Activated naive CD4-positive, alpha-beta T cell treated with anti-CD3 and anti-CD28 coated beads, Interleukin-2, amount 50 U/mL, for 24 hours (primary cell): Measurements from ENCODE around the gene LYG2.
"Not testable (repeated sequence)": the region's sequence is repeated elsewhere in the genome, so short reads cannot be mapped to it uniquely, and the experiment has no call there.

ENCODE experiments used
- H3K27ac Mint-ChIP-seq: one replicate; pipeline ENCODE4 v1.8.0; 2021; ENCODE audit warnings: mild to moderate bottlenecking, mixed read lengths
- H3K27me3 Mint-ChIP-seq: one replicate; pipeline ENCODE4 v1.8.0; 2021; ENCODE audit warnings: mixed read lengths
- H3K36me3 Mint-ChIP-seq: one replicate; pipeline ENCODE4 v1.8.0; 2021; ENCODE audit warnings: mixed read lengths
- H3K4me1 Mint-ChIP-seq: one replicate; pipeline ENCODE4 v1.8.0; 2021; ENCODE audit warnings: mixed read lengths
- H3K4me3 Mint-ChIP-seq: one replicate; pipeline ENCODE4 v1.8.0; 2021; ENCODE audit warnings: mild to moderate bottlenecking, mixed read lengths
- H3K9me3 Mint-ChIP-seq: one replicate; pipeline ENCODE4 v1.8.0; 2021; ENCODE audit warnings: mixed read lengths

The LYG2 gene

DNA sequence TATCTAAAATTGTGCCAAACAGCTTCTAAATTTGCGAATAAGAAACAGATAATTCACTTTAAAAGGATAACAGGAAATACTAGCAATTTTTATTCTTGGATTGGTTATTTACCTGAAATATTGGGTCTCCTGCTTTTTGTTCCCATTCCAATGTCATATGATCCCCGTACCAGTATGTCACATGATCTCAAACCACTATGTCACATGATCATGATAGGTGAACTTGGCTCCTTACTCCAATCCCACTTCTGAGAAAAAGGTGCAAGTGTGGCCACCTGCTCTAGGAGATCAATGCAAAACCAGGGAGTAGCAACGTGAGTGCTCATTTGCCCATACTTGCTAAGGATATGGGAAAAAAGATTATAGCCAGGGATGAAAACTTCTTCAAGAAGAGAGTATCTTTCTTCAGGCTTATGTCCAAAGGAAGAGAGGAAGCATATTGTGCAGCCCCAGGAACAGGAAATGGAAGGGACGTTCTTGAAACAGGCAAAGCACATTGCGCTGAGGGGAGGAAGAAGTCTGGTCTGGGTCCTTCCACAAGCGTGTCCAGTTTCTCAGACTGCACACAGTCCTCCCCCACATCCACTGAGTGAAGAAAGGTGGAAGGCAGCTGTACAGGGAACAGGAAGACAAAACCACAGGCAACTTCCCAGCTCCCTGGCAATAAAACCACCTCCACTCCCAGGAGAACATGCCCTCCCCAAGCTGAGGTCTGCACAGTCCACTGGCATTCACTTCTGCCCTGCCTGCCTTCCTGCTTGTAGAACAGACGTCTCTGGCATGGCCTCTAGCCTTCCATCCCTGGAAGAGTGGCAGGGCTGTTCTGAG, at the start of gene LYG2:
LYG2 (minus strand) TSS at position 176 of the 828 bp plus-strand sequence. CDS start 1,406 bp downstream, outside the sequence.
- no peak within 1 kb of the TSS for H3K4me3 Mint-ChIP-seq
- no peak within 1 kb of the TSS for H3K27ac Mint-ChIP-seq
- no peaks in the 10 kb centered on the region for H3K9me3 Mint-ChIP-seq
- no peaks in the 10 kb centered on the region for H3K27me3 Mint-ChIP-seq
- peaks cover 12% of the 10 kb centered on the region for H3K36me3 Mint-ChIP-seq
- H3K4me1 Mint-ChIP-seq: no peaks in the 10 kb centered on the region

GRCh38 chr2:99301097-99301496, 45.6 kb upstream of the LYG2 start, which contains the start of gene LYG1:
Gene LYG1 (minus strand): TSS chr2:99301197. CDS start chr2:99295670, 5,527 bp downstream.
- not testable (repeated sequence) for H3K27ac Mint-ChIP-seq, H3K4me1 Mint-ChIP-seq

DNA sequence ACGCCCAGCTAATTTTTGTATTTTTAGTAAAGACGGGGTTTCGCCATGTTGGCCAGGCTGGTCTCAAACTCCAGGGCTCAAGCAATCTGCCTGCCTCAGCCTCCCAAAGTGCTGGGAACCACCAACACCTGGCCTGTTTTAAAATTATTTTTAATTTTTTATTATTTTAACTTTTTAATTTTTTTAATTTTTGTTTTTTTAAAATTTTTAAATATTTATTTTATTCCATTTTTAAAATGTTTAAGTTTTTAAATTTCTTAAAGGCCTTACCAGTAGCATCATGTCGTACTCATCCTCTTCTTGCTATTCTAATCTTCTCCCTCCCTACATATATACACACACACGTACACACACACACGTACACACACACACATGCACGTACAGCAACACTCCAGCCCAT, 44.1 kb upstream of the LYG2 start:
- peaks cover 15% of the 10 kb centered on the region for H3K36me3 Mint-ChIP-seq
- H3K27ac Mint-ChIP-seq: no peak overlapping the region
- no peaks in the 10 kb centered on the region for H3K4me1 Mint-ChIP-seq
- H3K27me3 Mint-ChIP-seq: no peaks in the 10 kb centered on the region
- no peak overlapping the region for H3K4me3 Mint-ChIP-seq
- no peaks in the 10 kb centered on the region for H3K9me3 Mint-ChIP-seq

More at GRCh38 chr2:99301097-99301496, 45.6 kb upstream of the LYG2 start, which contains the start of gene LYG1:
- H3K9me3 Mint-ChIP-seq, H3K27me3 Mint-ChIP-seq, H3K4me3 Mint-ChIP-seq: not testable (repeated sequence)
- H3K36me3 Mint-ChIP-seq: peaks cover 10% of the 10 kb centered on the region

DNA sequence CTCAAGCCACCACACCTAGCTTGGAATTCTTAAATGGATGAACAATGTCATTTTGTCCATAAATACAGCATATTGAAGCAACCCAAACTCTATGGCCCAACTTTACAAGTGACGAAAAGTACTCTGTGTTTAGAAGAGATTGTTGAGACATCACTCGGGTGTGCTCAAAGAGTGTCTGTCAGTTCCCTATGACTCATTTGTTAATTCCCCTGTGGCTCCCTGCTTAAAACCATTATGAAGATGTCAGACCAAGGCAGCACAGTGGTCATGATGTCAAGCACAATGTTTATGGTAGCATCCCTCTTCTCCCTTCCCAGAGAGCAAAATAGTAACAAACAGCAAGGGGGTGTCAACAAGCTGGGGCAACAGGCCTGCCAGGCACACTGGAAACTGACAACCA, 42.5 kb upstream of the LYG2 start:
- no peaks in the 10 kb centered on the region for H3K27me3 Mint-ChIP-seq
- H3K4me3 Mint-ChIP-seq: no peak overlapping the region
- peaks cover 15% of the 10 kb centered on the region for H3K36me3 Mint-ChIP-seq
- no peak overlapping the region for H3K27ac Mint-ChIP-seq
- no peaks in the 10 kb centered on the region for H3K9me3 Mint-ChIP-seq
- H3K4me1 Mint-ChIP-seq: no peaks in the 10 kb centered on the region

DNA sequence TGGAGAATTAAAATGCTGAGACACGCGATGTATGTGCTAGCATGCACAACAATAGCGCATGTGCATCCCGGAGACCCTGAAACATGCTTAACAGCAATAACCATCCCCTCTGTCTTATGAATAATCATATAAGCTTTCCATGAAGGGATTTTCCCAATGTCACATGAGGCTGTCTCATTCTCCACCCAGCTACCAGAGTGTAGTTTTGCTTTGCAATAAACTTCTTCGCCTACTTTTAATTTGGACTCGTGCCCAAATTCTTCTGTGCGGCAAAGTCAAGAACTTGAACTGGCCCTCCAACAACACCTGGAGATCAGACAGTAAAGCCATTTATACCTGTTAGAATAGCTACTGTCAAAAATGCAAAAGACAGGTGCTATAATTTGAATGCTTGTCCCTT, 30.1 kb upstream of the LYG2 start:
- Mint-ChIP-seq H3K4me1 (no peaks in the 10 kb centered on the region), H3K27ac (no peak overlapping the region), H3K36me3 (peaks cover 11% of the 10 kb centered on the region), H3K4me3 (no peak overlapping the region), H3K9me3 (no peaks in the 10 kb centered on the region), H3K27me3 (no peaks in the 10 kb centered on the region)

DNA sequence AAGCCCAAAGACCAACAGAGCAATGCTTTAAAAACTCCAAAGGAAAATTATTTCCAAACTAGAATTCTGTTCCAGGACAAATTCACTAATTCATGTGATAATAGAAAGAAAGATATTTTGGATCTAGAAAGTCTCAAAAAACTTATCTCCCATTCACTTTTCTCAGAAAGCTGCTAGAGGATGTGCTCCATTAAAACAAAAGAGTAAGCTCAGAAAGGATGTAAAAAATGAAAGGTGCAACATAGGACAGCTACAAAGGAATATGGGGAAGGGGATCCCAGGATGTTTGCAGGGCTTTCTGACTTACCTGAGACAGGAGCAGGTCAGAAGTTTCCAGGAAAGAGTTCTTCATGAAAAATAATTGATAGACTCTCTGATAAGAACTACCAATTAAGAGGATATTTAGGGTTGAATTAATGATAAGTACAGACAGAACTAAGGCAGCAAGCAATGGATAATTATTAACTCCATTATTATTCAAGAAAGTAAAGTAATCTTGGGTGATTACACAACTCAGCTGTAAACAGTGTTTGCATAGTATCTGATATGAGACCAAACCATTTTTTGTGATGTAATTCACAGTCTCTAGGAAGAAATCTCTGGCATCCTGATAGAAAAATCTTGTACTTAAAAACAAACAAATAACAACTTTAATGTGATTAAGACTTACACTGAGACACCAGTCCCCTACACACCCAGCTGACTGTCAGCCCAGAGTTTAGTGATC, 24.7 kb upstream of the LYG2 start:
- Mint-ChIP-seq H3K9me3 (no peaks in the 10 kb centered on the region), H3K27ac (no peak overlapping the region), H3K36me3 (peaks cover 23% of the 10 kb centered on the region), H3K4me3 (no peak overlapping the region), H3K4me1 (no peaks in the 10 kb centered on the region), H3K27me3 (no peaks in the 10 kb centered on the region)

- no peak overlapping the region for H3K4me3 Mint-ChIP-seq
- peaks cover 23% of the 10 kb centered on the region for H3K36me3 Mint-ChIP-seq
- no peak overlapping the region for H3K27ac Mint-ChIP-seq
Observed at GRCh38 chr2:99278793-99279291, 23.4 kb upstream of the LYG2 start.

DNA sequence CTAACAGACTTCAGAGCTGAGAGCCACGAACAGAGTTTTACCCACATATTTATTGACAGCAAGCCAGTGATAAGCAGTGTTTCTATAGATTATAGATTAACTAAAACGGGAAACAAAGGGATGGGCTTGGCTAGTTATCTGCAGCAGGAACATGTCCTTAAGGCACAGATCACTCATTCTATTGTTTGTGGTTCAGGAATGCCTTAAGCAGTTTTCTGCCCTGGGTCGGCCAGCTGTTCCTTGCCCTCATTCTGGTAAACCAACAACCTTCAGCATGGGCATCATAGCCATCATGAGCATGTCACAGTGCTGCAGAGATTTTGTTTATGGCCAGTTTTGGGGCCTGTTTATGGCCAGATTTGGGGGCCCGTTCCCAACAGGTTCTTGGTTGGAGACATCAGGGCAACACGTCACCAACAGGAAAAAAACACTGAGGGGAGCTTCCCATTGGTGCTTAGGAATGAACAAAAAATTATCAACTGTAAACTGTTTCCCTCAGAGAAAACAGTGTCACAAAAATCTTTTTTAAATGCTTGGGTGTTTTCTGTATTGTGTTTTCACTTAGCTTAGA, 22.8 kb upstream of the LYG2 start:
- H3K27ac Mint-ChIP-seq, H3K27me3 Mint-ChIP-seq, H3K4me3 Mint-ChIP-seq, H3K9me3 Mint-ChIP-seq, H3K4me1 Mint-ChIP-seq: not testable (repeated sequence)
- peaks cover 22% of the 10 kb centered on the region for H3K36me3 Mint-ChIP-seq

More at GRCh38 chr2:99278793-99279291, 23.4 kb upstream of the LYG2 start:
- no peaks in the 10 kb centered on the region for H3K27me3 Mint-ChIP-seq
- no peaks in the 10 kb centered on the region for H3K9me3 Mint-ChIP-seq
- no peaks in the 10 kb centered on the region for H3K4me1 Mint-ChIP-seq

DNA sequence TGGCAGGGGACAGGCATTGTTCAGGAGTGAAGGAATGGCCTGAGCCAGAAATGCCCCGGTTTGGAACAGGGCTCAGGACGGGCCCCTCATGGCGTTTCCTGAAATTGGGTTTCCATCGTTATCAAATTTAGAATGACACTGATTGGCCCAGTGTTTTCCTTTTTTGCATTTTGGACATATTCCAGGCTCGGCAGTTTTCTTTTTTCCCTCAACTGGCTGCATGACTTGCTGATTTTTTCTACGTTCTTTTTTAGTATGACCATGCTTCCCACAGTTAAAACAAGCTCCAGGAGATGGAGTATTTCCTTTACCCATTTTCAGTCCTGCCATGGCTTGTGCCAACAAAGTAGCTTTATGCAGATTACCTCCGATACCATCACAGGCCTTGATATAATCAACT, 20.4 kb upstream of the LYG2 start:
- H3K36me3 Mint-ChIP-seq: peaks cover 25% of the 10 kb centered on the region
- no peak overlapping the region for H3K4me3 Mint-ChIP-seq
- H3K27ac Mint-ChIP-seq: no peak overlapping the region
- no peaks in the 10 kb centered on the region for H3K27me3 Mint-ChIP-seq
- H3K4me1 Mint-ChIP-seq: no peaks in the 10 kb centered on the region
- no peaks in the 10 kb centered on the region for H3K9me3 Mint-ChIP-seq

DNA sequence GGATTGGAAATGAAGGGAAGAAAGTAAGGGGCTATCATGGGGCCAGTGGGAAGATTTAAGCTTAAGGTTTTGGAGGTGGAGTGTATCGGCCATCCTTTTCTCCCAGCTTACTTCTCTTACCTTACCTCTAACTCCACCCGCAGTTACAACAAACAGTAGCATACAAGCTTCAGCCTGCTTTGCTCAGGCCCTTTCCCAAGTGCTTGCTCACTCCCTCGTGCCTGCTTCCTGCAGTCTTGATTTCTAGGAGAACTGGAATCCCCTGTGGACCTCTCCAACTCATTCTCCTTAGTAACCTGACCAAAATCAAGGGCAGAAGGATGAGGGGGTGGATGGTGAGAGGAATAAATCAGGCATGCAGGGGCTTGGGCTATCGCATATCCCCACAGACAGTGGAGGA, 5.8 kb upstream of the LYG2 start:
- H3K9me3 Mint-ChIP-seq: no peaks in the 10 kb centered on the region
- H3K27ac Mint-ChIP-seq: no peak overlapping the region
- peaks cover 10% of the 10 kb centered on the region for H3K36me3 Mint-ChIP-seq
- no peaks in the 10 kb centered on the region for H3K4me1 Mint-ChIP-seq
- H3K4me3 Mint-ChIP-seq: no peak overlapping the region
- H3K27me3 Mint-ChIP-seq: no peaks in the 10 kb centered on the region

DNA sequence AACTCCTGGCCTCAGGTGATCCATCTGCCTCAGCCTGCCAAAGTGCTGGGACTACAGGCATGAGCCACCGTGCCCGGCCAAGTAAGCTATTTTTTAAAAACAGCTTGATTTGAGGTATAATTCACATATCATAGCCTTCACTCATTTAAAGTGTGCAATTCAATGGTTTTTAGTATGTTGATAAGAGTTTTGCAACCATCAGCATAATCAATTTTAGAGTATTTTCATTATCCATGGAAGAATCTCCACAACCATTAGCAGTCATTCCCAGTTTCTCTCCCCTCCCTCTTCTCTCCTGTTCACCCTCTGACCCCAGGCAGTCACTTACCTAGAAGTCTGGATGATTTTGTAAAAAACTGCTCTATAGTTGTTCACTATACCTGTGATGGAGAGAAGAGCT, 4.7 kb upstream of the LYG2 start:
- H3K4me3 Mint-ChIP-seq: no peak overlapping the region
- no peak overlapping the region for H3K27ac Mint-ChIP-seq
- H3K4me1 Mint-ChIP-seq: no peaks in the 10 kb centered on the region
- peaks cover 9% of the 10 kb centered on the region for H3K36me3 Mint-ChIP-seq
- H3K27me3 Mint-ChIP-seq: no peaks in the 10 kb centered on the region
- H3K9me3 Mint-ChIP-seq: no peaks in the 10 kb centered on the region

- H3K27ac Mint-ChIP-seq: no peak overlapping the region
- no peaks in the 10 kb centered on the region for H3K4me1 Mint-ChIP-seq
- peaks cover 9% of the 10 kb centered on the region for H3K36me3 Mint-ChIP-seq
- no peak overlapping the region for H3K4me3 Mint-ChIP-seq
- H3K9me3 Mint-ChIP-seq: no peaks in the 10 kb centered on the region
- H3K27me3 Mint-ChIP-seq: no peaks in the 10 kb centered on the region
Observed at GRCh38 chr2:99259465-99259864, 4.0 kb upstream of the LYG2 start.

DNA sequence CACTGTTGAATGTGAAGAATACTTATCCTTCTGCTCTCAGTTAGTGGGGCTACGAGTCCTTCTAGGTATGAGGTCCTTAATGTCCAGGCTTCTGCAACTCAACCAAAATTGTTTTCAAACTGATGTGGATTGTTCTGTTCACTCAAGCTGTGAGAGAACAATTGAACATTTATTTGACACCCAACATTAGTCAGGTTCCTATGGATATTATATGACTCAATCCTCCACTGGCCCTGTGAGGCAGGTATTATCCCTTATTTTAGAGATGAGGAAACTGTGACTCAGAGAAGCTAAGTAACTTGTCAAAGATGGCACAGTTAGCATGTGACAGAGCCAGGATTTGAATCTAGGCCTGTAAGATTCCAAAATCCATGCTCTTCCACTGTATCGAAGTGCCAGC, 1.2 kb upstream of the LYG2 start:
- no peaks in the 10 kb centered on the region for H3K4me1 Mint-ChIP-seq

DNA sequence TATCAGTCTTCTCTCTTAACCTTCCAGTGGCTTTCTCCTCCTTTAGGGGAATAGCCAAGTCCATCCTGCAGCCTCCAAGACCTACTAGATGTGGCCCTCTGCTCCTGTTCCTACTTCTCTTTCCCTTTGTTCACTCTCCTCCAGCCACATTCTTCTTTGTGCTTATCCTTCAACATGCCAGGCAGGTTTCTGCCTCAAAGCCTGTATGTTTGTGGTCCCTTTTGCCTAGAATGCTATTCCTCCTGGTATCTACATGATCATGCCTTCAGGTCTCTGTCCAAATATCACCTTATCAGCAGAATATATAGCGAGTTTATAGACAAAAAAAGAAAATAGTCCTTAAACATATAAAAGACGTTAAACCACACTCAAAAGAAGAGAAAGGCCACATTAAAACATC, 5.5 kb downstream of the LYG2 start:
- Mint-ChIP-seq H3K4me3 (no peak overlapping the region), H3K27ac (no peak overlapping the region), H3K27me3 (no peaks in the 10 kb centered on the region), H3K4me1 (no peaks in the 10 kb centered on the region), H3K9me3 (no peaks in the 10 kb centered on the region), H3K36me3 (peaks cover 14% of the 10 kb centered on the region)

More for the DNA sequence above, 1.2 kb upstream of the LYG2 start:
- Mint-ChIP-seq H3K9me3 (no peaks in the 10 kb centered on the region), H3K27ac (no peak overlapping the region), H3K27me3 (no peaks in the 10 kb centered on the region), H3K4me3 (no peak overlapping the region), H3K36me3 (peaks cover 9% of the 10 kb centered on the region)

GRCh38 chr2:99242151-99242550, 13.3 kb downstream of the LYG2 start:
- H3K27ac Mint-ChIP-seq: no peak overlapping the region
- no peak overlapping the region for H3K4me3 Mint-ChIP-seq
- no peaks in the 10 kb centered on the region for H3K4me1 Mint-ChIP-seq
- peaks cover 7% of the 10 kb centered on the region for H3K36me3 Mint-ChIP-seq
- no peaks in the 10 kb centered on the region for H3K9me3 Mint-ChIP-seq
- no peaks in the 10 kb centered on the region for H3K27me3 Mint-ChIP-seq

DNA sequence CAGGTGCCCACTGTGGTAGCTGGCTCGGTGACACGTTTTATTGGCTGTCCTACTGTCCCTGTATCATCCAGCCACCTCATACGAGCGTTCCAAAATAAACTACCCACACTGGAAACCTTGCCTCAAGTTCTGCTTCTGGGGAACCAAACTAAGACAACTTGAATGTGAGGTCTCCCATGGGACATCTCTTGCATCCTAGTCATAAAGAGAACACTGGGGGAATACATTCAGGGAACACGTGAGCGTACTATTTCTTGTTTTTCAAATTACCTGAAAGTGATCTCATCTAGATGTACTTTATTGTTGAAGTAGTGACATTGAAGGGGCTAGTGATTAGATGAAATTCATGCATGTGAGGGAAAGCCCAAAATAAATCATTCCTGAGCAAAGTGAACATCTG, 15.0 kb downstream of the LYG2 start:
- no peaks in the 10 kb centered on the region for H3K27me3 Mint-ChIP-seq
- H3K36me3 Mint-ChIP-seq: peaks cover 1% of the 10 kb centered on the region
- no peaks in the 10 kb centered on the region for H3K4me1 Mint-ChIP-seq
- no peak overlapping the region for H3K27ac Mint-ChIP-seq
- no peaks in the 10 kb centered on the region for H3K9me3 Mint-ChIP-seq
- H3K4me3 Mint-ChIP-seq: no peak overlapping the region
